Naive thymus-derived CD4-positive, alpha-beta T cell (primary cell): ENCODE data around the gene ATRIP. TPM values are rescaled to one million over a fixed set of nuclear protein-coding genes. Genes with fewer than 3 reads are reported as not detected.
A peak's percentile ranks its signal among the peaks of the same experiment; 100 is the strongest.

Experiments
- ATAC-seq: fragments of 150-1000 bp; cut with Tn5 transposase; 2 replicates; pipeline ENCODE4 v1.10.0; 2021; ENCODE audit warnings: mild to moderate bottlenecking, moderate library complexity
- CTCF ChIA-PET: fragments of 350-600 bp; sonication (Branson Sonifier 250); formaldehyde crosslinking; loops from one replicate; lab custom pipeline; 2021; ENCODE audit warnings: antibody characterized with exemption; lab: Charles Lee
- POLR2A ChIA-PET: fragments of 350-600 bp; sonication (Branson Sonifier 250); formaldehyde crosslinking; loops from one replicate; lab custom pipeline; 2021; ENCODE audit warnings: antibody characterized with exemption, inconsistent platforms; lab: Charles Lee
- DNase-seq, 9 donors: peaks; one replicate each; pipeline versions ENCODE4 v3.0.0 to v3.0.0-alpha.2; 2020 to 2022; ENCODE audit warnings: mixed read lengths in 1 of 9
- H3K27ac ChIP-seq: one replicate; pipeline ENCODE4 v1.7.0; 2013; ENCODE audit warnings: mild to moderate bottlenecking, low read depth, low read length, moderate library complexity
- H3K27me3 ChIP-seq, 2 donors: one replicate each; pipeline ENCODE4 v1.7.0; 2013; ENCODE audit warnings: low read length in 2 of 2, mild to moderate bottlenecking in 2 of 2, moderate library complexity in 2 of 2; ENCODE audit not compliant: control insufficient read depth in 2 of 2, insufficient read depth in 2 of 2
- H3K36me3 ChIP-seq, 3 experiments: 1 replicate in 2 of 3; 2 replicates in 1 of 3; pipeline ENCODE4 v1.7.0; 2013; ENCODE audit warnings: low read length in 3 of 3, mild to moderate bottlenecking in 3 of 3, moderate library complexity in 1 of 3; ENCODE audit not compliant: insufficient read depth in 3 of 3, control insufficient read depth in 2 of 3
- H3K4me1 ChIP-seq, 2 donors: one replicate each; pipeline ENCODE4 v1.7.0; 2013; ENCODE audit warnings: low read length in 2 of 2, mild to moderate bottlenecking in 2 of 2, moderate library complexity in 1 of 2; ENCODE audit not compliant: control insufficient read depth in 2 of 2, insufficient read depth in 2 of 2
- H3K4me3 ChIP-seq: 2 replicates; pipeline ENCODE4 v1.7.0; 2013; ENCODE audit warnings: mild to moderate bottlenecking, low read length
- H3K9me3 ChIP-seq, 3 experiments: 1 replicate in 2 of 3; 2 replicates in 1 of 3; pipeline ENCODE4 v1.7.0; 2013; ENCODE audit warnings: low read length in 3 of 3; ENCODE audit not compliant: control insufficient read depth in 2 of 3
- H3K27ac Mint-ChIP-seq, 9 donors: one replicate each; pipeline ENCODE4 v1.8.0; 2020 to 2022; ENCODE audit warnings: mixed read lengths in 9 of 9, mild to moderate bottlenecking in 8 of 9, moderate library complexity in 5 of 9, inconsistent platforms in 2 of 9
- H3K27me3 Mint-ChIP-seq, 5 donors: one replicate each; pipeline ENCODE4 v1.8.0; 2021 to 2022; ENCODE audit warnings: mixed read lengths in 5 of 5, mild to moderate bottlenecking in 1 of 5
- H3K36me3 Mint-ChIP-seq, 5 donors: one replicate each; pipeline ENCODE4 v1.8.0; 2020 to 2022; ENCODE audit warnings: mixed read lengths in 5 of 5, mild to moderate bottlenecking in 3 of 5, inconsistent platforms in 1 of 5
- H3K4me1 Mint-ChIP-seq, 7 donors: one replicate each; pipeline ENCODE4 v1.8.0; 2020 to 2022; ENCODE audit warnings: mixed read lengths in 7 of 7, mild to moderate bottlenecking in 3 of 7, inconsistent platforms in 1 of 7
- H3K4me3 Mint-ChIP-seq, 10 donors: one replicate each; pipeline ENCODE4 v1.8.0; 2020 to 2022; ENCODE audit warnings: mild to moderate bottlenecking in 10 of 10, mixed read lengths in 10 of 10, moderate library complexity in 6 of 10, inconsistent platforms in 2 of 10
- H3K9me3 Mint-ChIP-seq, 11 donors: one replicate each; pipeline ENCODE4 v1.8.0; 2020 to 2022; ENCODE audit warnings: mixed read lengths in 11 of 11, mild to moderate bottlenecking in 4 of 11, inconsistent platforms in 1 of 11, moderate library complexity in 1 of 11
- intact Hi-C, 2 donors: fragments of 100-400 bp; cut with micrococcal nuclease; formaldehyde crosslinking; loops; one replicate each; pipeline ENCODE4 v1.15.1; 2023
- polyA plus RNA-seq, 2 donors: library from polyadenylated mRNA; unstranded; fragments of 300-500 nt; fragmentation: Illumina TruSeq; gene quantifications; one replicate each; pipeline ENCODE4 v1.2.3, GENCODE V29; 2021
- total RNA-seq, 6 experiments: library from RNA in 5 of 6; stranded (reverse) in 5 of 6; gene quantifications; 1 replicate in 5 of 6; 2 replicates in 1 of 6; pipeline ENCODE4 v1.2.3 and lab custom pipeline; 2021 to 2026

The ATRIP gene
- total and polyA plus RNA-seq, 7 experiments from 2014 or later: 7.9 to 16.2 (median 12.5) TPM

- ATAC-seq (no peak), DNase-seq (no peak)
- Histone ChIP-seq H3K36me3 (peaks cover 0 to 7% (median 0%) of the 10 kb centered on the region in 3 experiments), H3K4me1 (peaks cover 20 to 31% of the 10 kb centered on the region in 2 donors), H3K4me3 (no peak overlapping the region), H3K27me3 (no peaks in the 10 kb centered on the region), H3K27ac (peak overlapping the region; percentile 5), H3K9me3 (no peaks in the 10 kb centered on the region)
- ChIA-PET CTCF (interaction anchor here (1.4 kb wide), 1 partner anchor 101 kb away, joined by 5 read pairs; no protein-coding TSS in a partner anchor), POLR2A (interaction anchor here (1.1 kb wide), 1 partner anchor 13 kb away, joined by 4 read pairs; no protein-coding TSS in a partner anchor)
- intact Hi-C loops: no loop called here
- peak overlapping the region; percentile 33 to 90 (median 75) for H3K27ac Mint-ChIP-seq
- no peaks in the 10 kb centered on the region for H3K9me3 Mint-ChIP-seq
- H3K27me3 Mint-ChIP-seq: no peaks in the 10 kb centered on the region
- peaks cover 0 to 26% (median 13%) of the 10 kb centered on the region in 5 donors for H3K36me3 Mint-ChIP-seq
- peak overlapping the region; percentile 15 to 87 (median 82) for H3K4me3 Mint-ChIP-seq
- peaks cover 34 to 64% (median 54%) of the 10 kb centered on the region in 7 donors for H3K4me1 Mint-ChIP-seq
Measured at GRCh38 chr3:48502121-48502520, 55.6 kb downstream of the ATRIP start.

DNA sequence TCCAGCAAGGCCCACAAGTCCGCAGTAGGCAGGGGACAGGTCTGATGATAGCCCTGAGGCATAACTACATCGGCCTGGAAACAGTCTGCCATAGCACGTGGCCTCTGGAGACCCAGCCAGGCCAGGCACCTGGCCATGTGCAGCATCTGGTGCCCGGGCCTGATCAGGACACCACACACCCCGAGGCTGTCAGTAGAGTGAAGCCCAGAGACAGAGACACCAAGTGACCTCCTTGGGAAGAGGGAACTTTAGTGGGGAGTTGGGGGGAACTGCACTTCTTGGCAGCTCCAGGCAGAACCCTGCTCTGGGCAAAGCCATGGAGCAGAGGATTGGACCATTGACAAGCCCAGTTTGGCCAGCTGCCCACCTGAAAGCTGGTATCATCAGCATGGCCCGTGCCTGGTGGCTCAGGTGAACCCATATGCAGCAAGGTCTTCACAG is 56.2 kb downstream of the ATRIP start:
- ChIA-PET POLR2A (interaction anchor here (1.6 to 3.5 kb wide), 3 partner anchors 29 to 56 kb away, joined by 5 to 28 read pairs (median 14); partner anchors contain the start of gene ATRIP), CTCF (interaction anchor here (1.0 kb wide), 1 partner anchor 47 kb away, joined by 3 read pairs; no protein-coding TSS in a partner anchor)
- ATAC-seq: no peak
- no peak overlapping the region for H3K27ac ChIP-seq
- H3K9me3 ChIP-seq: no peaks in the 10 kb centered on the region
- peak overlapping the region; percentile 33 to 90 (median 80) for H3K27ac Mint-ChIP-seq
- H3K4me3 Mint-ChIP-seq: peak overlapping the region; percentile 68 to 87 (median 82)
- intact Hi-C loops: no loop called here
- no peaks in the 10 kb centered on the region for H3K9me3 Mint-ChIP-seq
- H3K36me3 ChIP-seq: peaks cover 0 to 7% (median 0%) of the 10 kb centered on the region in 3 experiments
- peaks cover 0 to 22% (median 12%) of the 10 kb centered on the region in 5 donors for H3K36me3 Mint-ChIP-seq
- H3K4me3 ChIP-seq: no peak overlapping the region
- peaks cover 40 to 70% (median 60%) of the 10 kb centered on the region in 7 donors for H3K4me1 Mint-ChIP-seq
- DNase-seq: no peak
- H3K27me3 ChIP-seq: no peaks in the 10 kb centered on the region
- H3K27me3 Mint-ChIP-seq: no peaks in the 10 kb centered on the region
- peaks cover 26 to 38% of the 10 kb centered on the region in 2 donors for H3K4me1 ChIP-seq

DNA sequence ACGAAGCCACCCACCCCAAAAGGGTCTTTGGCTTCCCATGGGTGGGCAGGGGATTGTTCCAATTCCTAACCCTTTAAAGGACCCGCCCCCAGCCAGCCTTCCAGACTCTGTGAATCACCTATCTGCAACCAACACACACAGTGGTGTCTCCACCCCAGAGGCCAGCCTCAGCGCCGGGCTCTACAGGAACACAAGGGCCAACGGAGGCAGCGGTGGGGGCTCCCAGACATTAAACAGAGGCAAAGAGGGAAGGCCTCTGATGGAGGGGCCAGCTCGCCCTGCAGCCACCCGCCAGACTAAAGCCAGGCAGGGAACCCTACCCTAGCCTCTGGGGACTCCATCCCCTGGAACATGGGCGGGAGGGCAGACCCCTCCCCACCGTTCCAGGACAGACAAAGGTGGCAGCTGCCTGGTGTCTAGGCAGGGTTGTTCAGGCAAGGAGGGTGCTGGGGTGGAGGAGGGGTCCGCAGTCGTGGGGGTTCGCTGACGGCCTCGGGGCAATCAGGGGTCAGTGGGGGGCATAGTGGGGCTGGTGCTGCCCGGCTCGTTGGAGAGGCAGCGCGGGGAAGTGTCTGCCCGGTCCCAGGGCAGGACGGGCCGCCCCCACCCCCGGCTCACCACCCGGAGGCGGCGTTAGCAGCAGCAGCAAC is 57.0 kb downstream of the ATRIP start:
- H3K4me3 Mint-ChIP-seq: peak overlapping the region; percentile 68 to 87 (median 82)
- no peaks in the 10 kb centered on the region for H3K9me3 ChIP-seq
- no peaks in the 10 kb centered on the region for H3K36me3 ChIP-seq
- no peaks in the 10 kb centered on the region for H3K9me3 Mint-ChIP-seq
- H3K4me1 ChIP-seq: peaks cover 28 to 43% of the 10 kb centered on the region in 2 donors
- H3K4me1 Mint-ChIP-seq: peaks cover 42 to 69% (median 62%) of the 10 kb centered on the region in 7 donors
- intact Hi-C loops: loop anchor here in 1 of 2 donors (1.0 kb wide), 1 partner anchor 153 kb away; no protein-coding TSS in a partner anchor
- DNase-seq (no peak), ATAC-seq (peak; percentile 2)
- ChIA-PET POLR2A (interaction anchor here (0.9 to 3.5 kb wide), 12 partner anchors 11 to 67 kb away, joined by 3 to 28 read pairs (median 4); partner anchors contain the start of genes ATRIP, CCDC51 and TMA7), CTCF (interaction anchor here (0.8 to 2.6 kb wide), 4 partner anchors 46 to 103 kb away, joined by 3 to 18 read pairs (median 10); no protein-coding TSS in a partner anchor)
- H3K27me3 ChIP-seq: no peaks in the 10 kb centered on the region
- H3K27ac ChIP-seq: peak overlapping the region; percentile 72
- H3K27ac Mint-ChIP-seq: peak overlapping the region in 8 of 9 donors; percentile 33 to 90 (median 82)
- peaks cover 0 to 15% (median 6%) of the 10 kb centered on the region in 5 donors for H3K36me3 Mint-ChIP-seq
- H3K27me3 Mint-ChIP-seq: no peaks in the 10 kb centered on the region
- H3K4me3 ChIP-seq: peak overlapping the region; percentile 69

GRCh38 chr3:48504051-48504946 is 57.8 kb downstream of the ATRIP start, which contains the start of gene SHISA5:
TSS of gene SHISA5 (minus strand) at chr3:48504174. CDS start at chr3:48504094, 80 bp downstream.
- Mint-ChIP-seq H3K27ac (peak within 1 kb of the TSS in 8 of 9 donors; percentile 75 to 90 (median 84)), H3K4me1 (peaks cover 42 to 69% (median 62%) of the 10 kb centered on the region in 7 donors), H3K36me3 (peaks cover 0 to 13% (median 6%) of the 10 kb centered on the region in 5 donors), H3K9me3 (no peaks in the 10 kb centered on the region), H3K27me3 (no peaks in the 10 kb centered on the region), H3K4me3 (peak within 1 kb of the TSS; percentile 72 to 87 (median 82))
- Histone ChIP-seq H3K36me3 (no peaks in the 10 kb centered on the region), H3K27ac (peak within 1 kb of the TSS; percentile 72), H3K9me3 (no peaks in the 10 kb centered on the region), H3K4me3 (peak within 1 kb of the TSS; percentile 69), H3K4me1 (peaks cover 28 to 43% of the 10 kb centered on the region in 2 donors), H3K27me3 (no peaks in the 10 kb centered on the region)
- intact Hi-C loops: loop anchor here in 1 of 2 donors (1.0 kb wide), 1 partner anchor 152 kb away; no protein-coding TSS in a partner anchor
- DNase-seq (peak; percentile 16 to 70 (median 42)), ATAC-seq (peak; percentile 66)
- ChIA-PET CTCF (interaction anchor here (0.6 to 2.6 kb wide), 9 partner anchors 32 to 1880 kb away, joined by 3 to 18 read pairs (median 8); partner anchors contain the start of genes ATRIP, CCDC51 and TMA7), POLR2A (interaction anchor here (0.5 to 3.5 kb wide), 14 partner anchors 10 to 783 kb away, joined by 3 to 28 read pairs (median 4); partner anchors contain the start of genes ATRIP, CCDC51 and TMA7)

- POLR2A ChIA-PET: interaction anchor here (0.8 to 3.5 kb wide), 9 partner anchors 8 to 71 kb away, joined by 3 to 28 read pairs (median 5); partner anchors contain the start of genes ATRIP and CCDC51
- no peaks in the 10 kb centered on the region for H3K9me3 ChIP-seq
- H3K27ac Mint-ChIP-seq: peak overlapping the region in 7 of 9 donors; percentile 26 to 87 (median 80)
- CTCF ChIA-PET: interaction anchor here (0.6 to 2.6 kb wide), 9 partner anchors 25 to 1881 kb away, joined by 3 to 18 read pairs (median 4); partner anchors contain the start of genes ATRIP, CCDC51 and TMA7
- peak overlapping the region; percentile 59 to 87 (median 80) for H3K4me3 Mint-ChIP-seq
- no peaks in the 10 kb centered on the region for H3K27me3 ChIP-seq
- intact Hi-C loops: loop anchor here in 1 of 2 donors (5.0 kb wide), 1 partner anchor 233 kb away; no protein-coding TSS in a partner anchor
- peaks cover 0 to 11% (median 3%) of the 10 kb centered on the region in 5 donors for H3K36me3 Mint-ChIP-seq
- H3K27ac ChIP-seq: no peak overlapping the region
- H3K4me1 ChIP-seq: peaks cover 28 to 43% of the 10 kb centered on the region in 2 donors
- no peak for ATAC-seq
- H3K36me3 ChIP-seq: no peaks in the 10 kb centered on the region
- no peak overlapping the region for H3K4me3 ChIP-seq
- DNase-seq: no peak
- no peaks in the 10 kb centered on the region for H3K9me3 Mint-ChIP-seq
- H3K27me3 Mint-ChIP-seq: no peaks in the 10 kb centered on the region
- H3K4me1 Mint-ChIP-seq: peaks cover 42 to 69% (median 62%) of the 10 kb centered on the region in 7 donors
Measured at GRCh38 chr3:48505146-48505545, 58.6 kb downstream of the ATRIP start.
